Right lobe of liver (tissue), 6 donors: ENCODE data around the gene VGLL4. TPM values are rescaled to one million over a fixed set of nuclear protein-coding genes. Genes with fewer than 3 reads are reported as not detected.

Experiments
- ATAC-seq, 4 donors: fragments of 200-7000 bp; cut with Tn5 transposase; one replicate each; pipeline ENCODE4 v1.9.1; 2020; ENCODE audit warnings: mild to moderate bottlenecking in 4 of 4, moderate library complexity in 4 of 4
- DNase-seq, 3 donors: peaks; one replicate each; pipeline ENCODE4 v3.0.0-alpha.2; 2020
- H3K27ac ChIP-seq, 3 donors: fragments of 200-600 bp; one replicate each; pipeline ENCODE4 v1.8.0; 2022
- H3K27me3 ChIP-seq, 2 donors: fragments of 200-600 bp; one replicate each; pipeline ENCODE4 v1.8.0; 2022
- H3K36me3 ChIP-seq, 4 donors: fragments of 200-600 bp; sonication (generic) in 1 of 4; one replicate each; pipeline versions ENCODE4 v1.5.1 to v1.8.0; 2017 to 2022; ENCODE audit warnings: control low read depth in 1 of 4
- H3K4me1 ChIP-seq, 4 donors: fragments of 200-600 bp; sonication (generic) in 1 of 4; one replicate each; pipeline versions ENCODE4 v1.5.1 to v1.8.0; 2017 to 2022; ENCODE audit warnings: control low read depth in 1 of 4
- H3K4me3 ChIP-seq, 3 donors: fragments of 200-600 bp; one replicate each; pipeline ENCODE4 v1.8.0; 2022
- H3K9me3 ChIP-seq, 4 donors: fragments of 200-600 bp; sonication (generic) in 1 of 4; one replicate each; pipeline versions ENCODE4 v1.5.1 to v1.8.0; 2017 to 2022; ENCODE audit warnings: control low read depth in 1 of 4
- POLR2A ChIP-seq: fragments of 450-650 bp; IDR thresholded peaks from one replicate; pipeline ENCODE4 v1.6.1; 2017; ENCODE audit warnings: antibody characterized with exemption, mild to moderate bottlenecking
- WGBS: methylation state at CpG from one replicate; pipeline ENCODE4 v1.1.6; 2018; ENCODE audit warnings: low coverage, low lambda C conversion rate; ENCODE audit not compliant: insufficient coverage; ENCODE audit errors: missing lambda C conversion rate; 5-methylcytosine and 5-hydroxymethylcytosine counted together
- intact Hi-C, 2 donors: fragments of 100-400 bp; cut with DNase I; formaldehyde crosslinking; loops; one replicate each; pipeline versions ENCODE4 v1.11.2 to v1.14.1; 2022
- total RNA-seq, 6 experiments: library from RNA; depleted of rRNA in 2 of 6; stranded (reverse); fragments of >200 nt in 2 of 6; fragmentation: NEBNext Ultra II Directional in 3 of 6; extraction: Animal tissue kit (Norgen Biotek cat#: 25700) in 3 of 6; gene quantifications; one replicate each; pipeline versions ENCODE4 v1.1.0 to v1.2.4, GENCODE V29; 2016 to 2023
- TF ChIP-seq, protein P1 (sequence below), 4 donors: fragments of 200-600 bp in 3 of 4; fragments of 450-650 bp in 1 of 4; IDR thresholded peaks; one replicate each; pipeline versions ENCODE4 v1.5.1 to v1.8.0; 2016 to 2022; ENCODE audit warnings: antibody characterized with exemption in 4 of 4, mild to moderate bottlenecking in 2 of 4
- donor health status: DM: no; HTN: yes; CAD: no.
- donor health status: DM: no; HTN: no; CAD: no.
- donor health status: DM: no; HTN: no; CAD: no.
- donor health status: DM: no; HTN: yes; CAD: no.
- donor health status: DM: no; HTN: yes; CAD: no.

Gene VGLL4
- total RNA-seq, 6 experiments from 2014 or later = 10.4 to 22.4 (median 15.2) TPM

GRCh38 chr3:11536936-11537612 lies 106.6 kb downstream of the VGLL4 start:
- WGBS = 89% methylated on average over 5 of the region's 12 CpGs
- no peaks in the 10 kb centered on the region for H3K9me3 ChIP-seq
- DNase-seq (no peak), ATAC-seq (no peak)
- no peak overlapping the region for H3K4me3 ChIP-seq
- no peak overlapping the region for H3K27ac ChIP-seq
- no peaks in the 10 kb centered on the region for H3K4me1 ChIP-seq
- intact Hi-C loops = no loop called here
- TF ChIP-seq, protein P1, sequence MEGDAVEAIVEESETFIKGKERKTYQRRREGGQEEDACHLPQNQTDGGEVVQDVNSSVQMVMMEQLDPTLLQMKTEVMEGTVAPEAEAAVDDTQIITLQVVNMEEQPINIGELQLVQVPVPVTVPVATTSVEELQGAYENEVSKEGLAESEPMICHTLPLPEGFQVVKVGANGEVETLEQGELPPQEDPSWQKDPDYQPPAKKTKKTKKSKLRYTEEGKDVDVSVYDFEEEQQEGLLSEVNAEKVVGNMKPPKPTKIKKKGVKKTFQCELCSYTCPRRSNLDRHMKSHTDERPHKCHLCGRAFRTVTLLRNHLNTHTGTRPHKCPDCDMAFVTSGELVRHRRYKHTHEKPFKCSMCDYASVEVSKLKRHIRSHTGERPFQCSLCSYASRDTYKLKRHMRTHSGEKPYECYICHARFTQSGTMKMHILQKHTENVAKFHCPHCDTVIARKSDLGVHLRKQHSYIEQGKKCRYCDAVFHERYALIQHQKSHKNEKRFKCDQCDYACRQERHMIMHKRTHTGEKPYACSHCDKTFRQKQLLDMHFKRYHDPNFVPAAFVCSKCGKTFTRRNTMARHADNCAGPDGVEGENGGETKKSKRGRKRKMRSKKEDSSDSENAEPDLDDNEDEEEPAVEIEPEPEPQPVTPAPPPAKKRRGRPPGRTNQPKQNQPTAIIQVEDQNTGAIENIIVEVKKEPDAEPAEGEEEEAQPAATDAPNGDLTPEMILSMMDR (IDR thresholded peaks at IDR 0.05) = no peak
- no peak for TF ChIP-seq POLR2A
- H3K36me3 ChIP-seq = no peaks in the 10 kb centered on the region
- H3K27me3 ChIP-seq = no peaks in the 10 kb centered on the region

DNA sequence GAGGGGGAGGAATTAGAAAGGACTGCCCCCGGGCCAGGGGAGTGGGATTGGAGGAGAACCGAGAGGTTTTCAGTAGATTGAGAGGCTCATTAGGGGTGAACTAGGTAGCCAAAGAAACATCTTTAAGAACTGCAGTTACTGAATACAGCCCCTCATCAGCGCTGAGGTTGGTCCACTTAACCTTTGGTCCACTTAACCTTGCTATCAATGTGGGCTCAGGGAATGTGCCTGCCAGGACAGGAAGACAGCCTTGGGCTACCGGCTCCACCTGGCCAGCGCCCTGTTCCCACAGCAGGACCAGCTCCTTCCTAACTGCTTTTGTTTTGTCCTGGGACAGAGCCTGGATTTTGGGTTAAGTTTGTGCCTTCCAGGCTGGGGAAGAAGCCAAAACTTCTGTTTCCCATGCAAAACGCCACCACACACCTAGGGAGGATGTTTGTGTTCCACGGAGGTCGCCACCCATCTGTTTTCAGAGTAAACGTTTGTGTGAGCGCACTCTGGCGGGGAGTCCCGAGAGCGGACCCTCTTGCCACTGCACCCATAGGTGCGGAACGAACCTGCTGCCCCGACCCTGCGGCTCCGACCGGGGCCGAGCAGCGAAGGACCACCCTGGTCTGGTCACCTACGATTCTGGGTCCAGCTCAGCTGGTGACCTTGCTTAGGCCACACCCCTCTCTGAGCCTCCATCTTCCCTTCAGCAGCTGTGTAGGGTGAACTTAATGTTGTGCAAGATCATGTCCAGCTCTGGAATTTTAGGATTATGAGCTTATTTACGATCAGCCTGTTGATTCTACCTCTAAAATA lies 107.4 kb downstream of the VGLL4 start:
- 67% methylated on average over 4 of the region's 23 CpGs for WGBS
- no peak for DNase-seq
- H3K27ac ChIP-seq = no peak overlapping the region

GRCh38 chr3:11535243-11535960 lies 108.3 kb downstream of the VGLL4 start:
- H3K4me3 ChIP-seq = no peak overlapping the region
- H3K27me3 ChIP-seq = no peaks in the 10 kb centered on the region
- H3K36me3 ChIP-seq = no peaks in the 10 kb centered on the region
- no peaks in the 10 kb centered on the region for H3K9me3 ChIP-seq
- H3K27ac ChIP-seq = no peak overlapping the region
- no peaks in the 10 kb centered on the region for H3K4me1 ChIP-seq
- WGBS = 96% methylated on average over 3 of the region's 13 CpGs
- no peak for ATAC-seq
- DNase-seq = no peak
- intact Hi-C loops = no loop called here
- TF ChIP-seq POLR2A = no peak
- TF ChIP-seq, protein P1 (IDR thresholded peaks at IDR 0.05) = no peak

More for the DNA sequence above, 107.4 kb downstream of the VGLL4 start:
- TF ChIP-seq, protein P1 (IDR thresholded peaks at IDR 0.05) = no peak
- TF ChIP-seq POLR2A = no peak
- H3K9me3 ChIP-seq = no peaks in the 10 kb centered on the region
- H3K4me1 ChIP-seq = no peaks in the 10 kb centered on the region
- intact Hi-C loops = no loop called here
- ATAC-seq = no peak
- no peaks in the 10 kb centered on the region for H3K27me3 ChIP-seq
- no peak overlapping the region for H3K4me3 ChIP-seq
- H3K36me3 ChIP-seq = no peaks in the 10 kb centered on the region

GRCh38 chr3:11534793-11535101 lies 109.0 kb downstream of the VGLL4 start:
- DNase-seq (no peak), ATAC-seq (no peak)
- Histone ChIP-seq H3K4me3 (no peak overlapping the region), H3K27me3 (no peaks in the 10 kb centered on the region), H3K36me3 (no peaks in the 10 kb centered on the region), H3K9me3 (no peaks in the 10 kb centered on the region), H3K27ac (no peak overlapping the region), H3K4me1 (no peaks in the 10 kb centered on the region)
- WGBS = 100% methylated on average over 1 of the region's 7 CpGs
- TF ChIP-seq, protein P1 (IDR thresholded peaks at IDR 0.05) = no peak
- TF ChIP-seq POLR2A = no peak
- intact Hi-C loops = no loop called here
